Measurements from ENCODE around the gene SPAG9. TPM values are rescaled to one million over a fixed set of nuclear protein-coding genes. Genes with fewer than 3 reads are reported as not detected.

SPAG9 gene
- total RNA-seq, 1 experiment from 2014 or later: 77.6 TPM

GRCh38 chr17:51153210-51154072 is 32.8 kb upstream of the SPAG9 start, which contains the start of gene NME1:
TSS of gene NME1 (plus strand) at chr17:51153559. CDS start at chr17:51155655, 2,096 bp downstream.
- Histone ChIP-seq H2AFZ (ENCODE audit: low read depth, low read length, poor library complexity, severe bottlenecking) (peak within 1 kb of the TSS; percentile 95), H3K9me2 (ENCODE audit: insufficient read depth) (no peaks in the 10 kb centered on the region), H3K9ac (ENCODE audit: low read length) (peak within 1 kb of the TSS; percentile 84), H4K20me1 (ENCODE audit: insufficient read depth) (peaks cover 10% of the 10 kb centered on the region; the same call in 1 of the 2 replicates), H3K36me3 (ENCODE audit: control insufficient read depth in 1 of 2, insufficient read depth in 2 of 2, low read length in 2 of 2) (peaks cover 24 to 29% of the 10 kb centered on the region in 2 experiments), H3K4me3 (replicated peaks in 1 of 2; ENCODE audit: low read depth in 1 of 2, low read length in 2 of 2) (peak within 1 kb of the TSS; percentile 74 to 82), H3K9me3 (ENCODE audit: control insufficient read depth in 1 of 2, insufficient read depth in 1 of 2, low read depth in 1 of 2, low read length in 2 of 2) (no peaks in the 10 kb centered on the region), H3K4me1 (ENCODE audit: control insufficient read depth in 1 of 2, insufficient read depth in 2 of 2, low read length in 2 of 2) (peaks cover 14 to 22% of the 10 kb centered on the region in 2 experiments), H3K27me3 (ENCODE audit: insufficient read depth, low read length) (no peaks in the 10 kb centered on the region), H3K27ac (ENCODE audit: low read depth, low read length) (peak within 1 kb of the TSS; percentile 69), H3K4me2 (ENCODE audit: low read length) (peak within 1 kb of the TSS; percentile 85), H3K79me2 (ENCODE audit: insufficient read depth, low read length) (peaks cover 52% of the 10 kb centered on the region)
- intact Hi-C loops (cut with micrococcal nuclease): loop anchor here (1.0 to 10.0 kb wide), 7 partner anchors 32 to 609 kb away; partner anchors contain the start of genes SPATA20 and TOB1
- peak; percentile 92 for ATAC-seq
- peak; percentile 100 for DNase-seq (ENCODE audit: low read depth, low spot score)
- POLR2A ChIA-PET: interaction anchor here (0.8 to 3.6 kb wide), 14 partner anchors 9 to 301 kb away, joined by 3 to 24 read pairs (median 4); partner anchors contain the start of genes NME2, SPAG9 and TOB1
- CTCF ChIA-PET: interaction anchor here (0.6 to 2.1 kb wide), 33 partner anchors 9 to 369 kb away, joined by 3 to 88 read pairs (median 4); partner anchors contain the start of genes NME2 and SPAG9
- no TSS peak for BruUV-seq (replicated peaks)
- RAD21 ChIA-PET (ENCODE audit: low non-redundant PET in 1 of 2, low total read pairs in 2 of 2, uncharacterized antibody in 2 of 2, unreplicated experiment in 2 of 2): interaction anchor here (0.6 to 1.0 kb wide), 13 partner anchors 9 to 370 kb away, joined by 3 to 8 read pairs (median 4); partner anchors contain the start of gene SPAG9 (in 2 of the 2)
- TF ChIP-seq ZFX (IDR thresholded peaks at IDR 0.05): peak; percentile 56; the same call in 1 of the 2 replicates
- TF ChIP-seq, protein P1, sequence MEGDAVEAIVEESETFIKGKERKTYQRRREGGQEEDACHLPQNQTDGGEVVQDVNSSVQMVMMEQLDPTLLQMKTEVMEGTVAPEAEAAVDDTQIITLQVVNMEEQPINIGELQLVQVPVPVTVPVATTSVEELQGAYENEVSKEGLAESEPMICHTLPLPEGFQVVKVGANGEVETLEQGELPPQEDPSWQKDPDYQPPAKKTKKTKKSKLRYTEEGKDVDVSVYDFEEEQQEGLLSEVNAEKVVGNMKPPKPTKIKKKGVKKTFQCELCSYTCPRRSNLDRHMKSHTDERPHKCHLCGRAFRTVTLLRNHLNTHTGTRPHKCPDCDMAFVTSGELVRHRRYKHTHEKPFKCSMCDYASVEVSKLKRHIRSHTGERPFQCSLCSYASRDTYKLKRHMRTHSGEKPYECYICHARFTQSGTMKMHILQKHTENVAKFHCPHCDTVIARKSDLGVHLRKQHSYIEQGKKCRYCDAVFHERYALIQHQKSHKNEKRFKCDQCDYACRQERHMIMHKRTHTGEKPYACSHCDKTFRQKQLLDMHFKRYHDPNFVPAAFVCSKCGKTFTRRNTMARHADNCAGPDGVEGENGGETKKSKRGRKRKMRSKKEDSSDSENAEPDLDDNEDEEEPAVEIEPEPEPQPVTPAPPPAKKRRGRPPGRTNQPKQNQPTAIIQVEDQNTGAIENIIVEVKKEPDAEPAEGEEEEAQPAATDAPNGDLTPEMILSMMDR (IDR thresholded peaks at IDR 0.05 in 2 of 3, conservative IDR thresholded peaks at IDR 0.05 in 1 of 3; ENCODE audit: borderline replicate concordance in 1 of 3, insufficient read depth in 1 of 3, low read depth in 2 of 3, low read length in 2 of 3): peak; percentile 97 to 100 (median 98)
- TF ChIP-seq, protein P2, sequence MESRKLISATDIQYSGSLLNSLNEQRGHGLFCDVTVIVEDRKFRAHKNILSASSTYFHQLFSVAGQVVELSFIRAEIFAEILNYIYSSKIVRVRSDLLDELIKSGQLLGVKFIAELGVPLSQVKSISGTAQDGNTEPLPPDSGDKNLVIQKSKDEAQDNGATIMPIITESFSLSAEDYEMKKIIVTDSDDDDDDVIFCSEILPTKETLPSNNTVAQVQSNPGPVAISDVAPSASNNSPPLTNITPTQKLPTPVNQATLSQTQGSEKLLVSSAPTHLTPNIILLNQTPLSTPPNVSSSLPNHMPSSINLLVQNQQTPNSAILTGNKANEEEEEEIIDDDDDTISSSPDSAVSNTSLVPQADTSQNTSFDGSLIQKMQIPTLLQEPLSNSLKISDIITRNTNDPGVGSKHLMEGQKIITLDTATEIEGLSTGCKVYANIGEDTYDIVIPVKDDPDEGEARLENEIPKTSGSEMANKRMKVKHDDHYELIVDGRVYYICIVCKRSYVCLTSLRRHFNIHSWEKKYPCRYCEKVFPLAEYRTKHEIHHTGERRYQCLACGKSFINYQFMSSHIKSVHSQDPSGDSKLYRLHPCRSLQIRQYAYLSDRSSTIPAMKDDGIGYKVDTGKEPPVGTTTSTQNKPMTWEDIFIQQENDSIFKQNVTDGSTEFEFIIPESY (IDR thresholded peaks at IDR 0.05; ENCODE audit: extremely low read depth, insufficient replicate concordance, low read length): peak; percentile 88
- TF ChIP-seq EZH2phosphoT487 (IDR thresholded peaks at IDR 0.05; ENCODE audit: borderline replicate concordance): no peak
- peak; percentile 100 for TF ChIP-seq EGR1 (IDR thresholded peaks at IDR 0.05; ENCODE audit: low read depth)
- TF ChIP-seq YY1 (IDR thresholded peaks at IDR 0.05; ENCODE audit: extremely low read depth, insufficient replicate concordance, low read depth, low read length): peak; percentile 91
- peak; percentile 100 for TF ChIP-seq CBX3 (IDR thresholded peaks at IDR 0.05; ENCODE audit: low read depth)
- peak; percentile 97 for TF ChIP-seq POLR2AphosphoS5 (IDR thresholded peaks at IDR 0.05; ENCODE audit: low read depth, low read length)
- TF ChIP-seq EZH2 (IDR thresholded peaks at IDR 0.05): no peak
- peak; percentile 76 for TF ChIP-seq TCF7L2 (IDR thresholded peaks at IDR 0.05; ENCODE audit: borderline replicate concordance, extremely low read depth, insufficient read depth, insufficient read length)
- TF ChIP-seq ELF1 (IDR thresholded peaks at IDR 0.05; ENCODE audit: borderline replicate concordance, low read depth): no peak; the same call in 1 of the 2 replicates
- TF ChIP-seq JUND (IDR thresholded peaks at IDR 0.05): peak; percentile 88
- 0 out of 2 replicates have a peak, but pooled peaks have one; percentile 47 for TF ChIP-seq CEBPB (IDR thresholded peaks at IDR 0.05; ENCODE audit: low read depth)
- peak; percentile 89 for TF ChIP-seq FOSL1 (IDR thresholded peaks at IDR 0.05; ENCODE audit: low read depth)
- peak; percentile 97 for TF ChIP-seq SRF (IDR thresholded peaks at IDR 0.05; ENCODE audit: low read depth)
- peak; percentile 100 for TF ChIP-seq RAD21 (IDR thresholded peaks at IDR 0.05; ENCODE audit: low read depth)
- TF ChIP-seq, protein P3, sequence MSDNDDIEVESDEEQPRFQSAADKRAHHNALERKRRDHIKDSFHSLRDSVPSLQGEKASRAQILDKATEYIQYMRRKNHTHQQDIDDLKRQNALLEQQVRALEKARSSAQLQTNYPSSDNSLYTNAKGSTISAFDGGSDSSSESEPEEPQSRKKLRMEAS (IDR thresholded peaks at IDR 0.05): peak; percentile 100
- TF ChIP-seq, protein P4, sequence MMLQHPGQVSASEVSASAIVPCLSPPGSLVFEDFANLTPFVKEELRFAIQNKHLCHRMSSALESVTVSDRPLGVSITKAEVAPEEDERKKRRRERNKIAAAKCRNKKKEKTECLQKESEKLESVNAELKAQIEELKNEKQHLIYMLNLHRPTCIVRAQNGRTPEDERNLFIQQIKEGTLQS (IDR thresholded peaks at IDR 0.05): no peak; the same call in 1 of the 2 replicates
- peak; percentile 96 for TF ChIP-seq SP1 (IDR thresholded peaks at IDR 0.05; ENCODE audit: low read depth)
- TF ChIP-seq SIN3A (IDR thresholded peaks at IDR 0.05; ENCODE audit: low read depth): peak; percentile 100
